WTC11 (cell line): ENCODE data around the gene DTL.

Experiments
- TCF7 ChIP-seq: sonication (generic); formaldehyde crosslinking; IDR thresholded peaks from 2 replicates; pipeline ENCODE4 v1.8.0; 2022; ENCODE audit warnings: mild to moderate bottlenecking, low read depth, missing genetic modification reagents, moderate library complexity
- ZNF416 ChIP-seq: fragments of 250-450 bp; sonication (Bioruptor Pico); IDR thresholded peaks from 2 replicates; pipeline ENCODE4 v1.9.0; 2021; ENCODE audit warnings: mild to moderate bottlenecking, inconsistent platforms
- TF ChIP-seq, protein P1 (sequence below): fragments of 200-600 bp; IDR thresholded peaks from 2 replicates; pipeline ENCODE4 v1.8.0; 2022; ENCODE audit warnings: antibody characterized with exemption
- TF ChIP-seq, protein P2 (sequence below): sonication (generic); formaldehyde crosslinking; IDR thresholded peaks from 2 replicates; pipeline ENCODE4 v1.8.1; 2022; ENCODE audit warnings: mild to moderate bottlenecking, missing genetic modification reagents, moderate library complexity, borderline replicate concordance

DNA sequence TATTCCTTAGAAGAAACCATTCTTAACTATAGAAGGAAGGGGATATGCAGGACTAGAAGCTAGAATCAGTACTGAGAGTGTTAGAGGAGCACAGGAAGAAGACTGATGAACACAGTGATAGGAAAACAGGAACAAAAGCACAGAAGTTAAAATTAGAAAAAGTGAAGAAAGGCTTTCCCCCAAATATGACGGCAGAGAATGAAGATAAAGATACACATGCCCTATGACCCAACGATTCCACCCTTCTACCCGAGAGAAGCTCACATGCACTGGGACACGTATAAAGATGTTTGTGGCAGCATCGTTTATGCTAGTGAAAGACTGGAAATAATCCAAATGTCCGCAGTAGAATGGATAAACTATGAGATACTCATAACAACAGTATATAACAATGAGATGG, 74.2 kb downstream of the DTL start:
- TF ChIP-seq, protein P1, sequence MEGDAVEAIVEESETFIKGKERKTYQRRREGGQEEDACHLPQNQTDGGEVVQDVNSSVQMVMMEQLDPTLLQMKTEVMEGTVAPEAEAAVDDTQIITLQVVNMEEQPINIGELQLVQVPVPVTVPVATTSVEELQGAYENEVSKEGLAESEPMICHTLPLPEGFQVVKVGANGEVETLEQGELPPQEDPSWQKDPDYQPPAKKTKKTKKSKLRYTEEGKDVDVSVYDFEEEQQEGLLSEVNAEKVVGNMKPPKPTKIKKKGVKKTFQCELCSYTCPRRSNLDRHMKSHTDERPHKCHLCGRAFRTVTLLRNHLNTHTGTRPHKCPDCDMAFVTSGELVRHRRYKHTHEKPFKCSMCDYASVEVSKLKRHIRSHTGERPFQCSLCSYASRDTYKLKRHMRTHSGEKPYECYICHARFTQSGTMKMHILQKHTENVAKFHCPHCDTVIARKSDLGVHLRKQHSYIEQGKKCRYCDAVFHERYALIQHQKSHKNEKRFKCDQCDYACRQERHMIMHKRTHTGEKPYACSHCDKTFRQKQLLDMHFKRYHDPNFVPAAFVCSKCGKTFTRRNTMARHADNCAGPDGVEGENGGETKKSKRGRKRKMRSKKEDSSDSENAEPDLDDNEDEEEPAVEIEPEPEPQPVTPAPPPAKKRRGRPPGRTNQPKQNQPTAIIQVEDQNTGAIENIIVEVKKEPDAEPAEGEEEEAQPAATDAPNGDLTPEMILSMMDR: no peak
- TF ChIP-seq ZNF416 (CRISPR knock-in tag) (no peak), TCF7 (CRISPR knock-in tag) (no peak)
- TF ChIP-seq, protein P2, sequence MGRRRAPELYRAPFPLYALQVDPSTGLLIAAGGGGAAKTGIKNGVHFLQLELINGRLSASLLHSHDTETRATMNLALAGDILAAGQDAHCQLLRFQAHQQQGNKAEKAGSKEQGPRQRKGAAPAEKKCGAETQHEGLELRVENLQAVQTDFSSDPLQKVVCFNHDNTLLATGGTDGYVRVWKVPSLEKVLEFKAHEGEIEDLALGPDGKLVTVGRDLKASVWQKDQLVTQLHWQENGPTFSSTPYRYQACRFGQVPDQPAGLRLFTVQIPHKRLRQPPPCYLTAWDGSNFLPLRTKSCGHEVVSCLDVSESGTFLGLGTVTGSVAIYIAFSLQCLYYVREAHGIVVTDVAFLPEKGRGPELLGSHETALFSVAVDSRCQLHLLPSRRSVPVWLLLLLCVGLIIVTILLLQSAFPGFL (CRISPR knock-in tag): no peak
